HCT116 (cell line): ENCODE measurements around the gene ARHGEF38. TPM values are rescaled to one million over a fixed set of nuclear protein-coding genes. Genes with fewer than 3 reads are reported as not detected.

Experiments
- ATAC-seq: fragments of 200-7000 bp; cut with Tn5 transposase; 2 replicates; pipeline ENCODE4 v1.9.1; 2020; ENCODE audit warnings: mild to moderate bottlenecking, moderate library complexity
- BruUV-seq: library from RNA; stranded (reverse); fragments of 400-500 nt; replicated peaks from 2 replicates; lab custom pipeline; 2021; lab: Mats Ljungman, UMichigan
- CTCF ChIA-PET: fragments of 300-600 bp; sonication (Branson Sonifier 250); formaldehyde crosslinking; loops from one replicate; lab custom pipeline; 2021; ENCODE audit warnings: antibody characterized with exemption; lab: Charles Lee
- POLR2A ChIA-PET: fragments of 300-600, 350-600 bp; sonication (Branson Sonifier 250); formaldehyde crosslinking; loops from one replicate; lab custom pipeline; 2021; ENCODE audit warnings: antibody characterized with exemption; lab: Charles Lee
- RAD21 ChIA-PET, 2 experiments: fragments of 300-600 bp; sonication (Branson Sonifier 250); formaldehyde crosslinking; loops; one replicate each; lab custom pipeline; 2023; ENCODE audit warnings: low total read pairs in 2 of 2; ENCODE audit not compliant: uncharacterized antibody in 2 of 2, unreplicated experiment in 2 of 2, low non-redundant PET in 1 of 2; lab: Charles Lee
- DNase-seq: peaks from one replicate; pipeline ENCODE4 v3.0.0-alpha.2; 2010; ENCODE audit warnings: low read depth, low spot score
- H2AFZ ChIP-seq: fragments of 200-600 bp; shearing (Covaris generic), sonication (generic); 2 replicates; pipeline ENCODE4 v1.6.1; 2017; ENCODE audit warnings: low read depth, mixed run types, mixed read lengths, antibody characterized with exemption, low read length; ENCODE audit not compliant: poor library complexity, severe bottlenecking
- H3K27ac ChIP-seq: 2 replicates; pipeline ENCODE4 v1.5.1; 2012; ENCODE audit warnings: low read depth, low read length
- H3K27me3 ChIP-seq: fragments of 200-600 bp; sonication (generic); 2 replicates; pipeline ENCODE4 v1.6.1; 2016; ENCODE audit warnings: mixed run types, low read length, mixed read lengths; ENCODE audit not compliant: insufficient read depth
- H3K36me3 ChIP-seq, 2 experiments: fragments of 200-500 bp in 1 of 2; fragments of 200-600 bp in 1 of 2; sonication (Bioruptor generic) in 1 of 2; sonication (generic) in 1 of 2; 2 replicates each; pipeline versions ENCODE4 v1.5.1 to v1.6.1; 2014 to 2016; ENCODE audit warnings: low read length in 2 of 2, inconsistent platforms in 1 of 2, mixed read lengths in 1 of 2, mixed run types in 1 of 2; ENCODE audit not compliant: insufficient read depth in 2 of 2, control insufficient read depth in 1 of 2
- H3K4me1 ChIP-seq, 2 experiments: fragments of 200-600 bp in 1 of 2; sonication (generic) in 1 of 2; 2 replicates each; pipeline versions ENCODE4 v1.5.1 to v1.6.1; 2012 to 2017; ENCODE audit warnings: low read length in 2 of 2, inconsistent platforms in 1 of 2, mild to moderate bottlenecking in 1 of 2, mixed read lengths in 1 of 2, mixed run types in 1 of 2, moderate library complexity in 1 of 2; ENCODE audit not compliant: insufficient read depth in 2 of 2, control insufficient read depth in 1 of 2
- H3K4me2 ChIP-seq: fragments of 200-600 bp; sonication (generic); 2 replicates; pipeline ENCODE4 v1.6.1; 2017; ENCODE audit warnings: mixed run types, low read length, mixed read lengths
- H3K4me3 ChIP-seq, 2 experiments: fragments of 200-600 bp in 1 of 2; sonication (generic) in 1 of 2; replicated peaks in 1 of 2; 2 replicates each; pipeline ENCODE4 v1.5.1; 2011 to 2016; ENCODE audit warnings: low read length in 2 of 2, control low read depth in 1 of 2, low read depth in 1 of 2, mild to moderate bottlenecking in 1 of 2, mixed read lengths in 1 of 2, mixed run types in 1 of 2
- H3K79me2 ChIP-seq: fragments of 200-600 bp; sonication (generic); 2 replicates; pipeline ENCODE4 v1.6.1; 2017; ENCODE audit warnings: mild to moderate bottlenecking, mixed run types, low read length, moderate library complexity, mixed read lengths; ENCODE audit not compliant: insufficient read depth
- H3K9ac ChIP-seq: fragments of 200-600 bp; sonication (generic); 2 replicates; pipeline ENCODE4 v1.6.1; 2016; ENCODE audit warnings: low read length, mixed read lengths
- H3K9me2 ChIP-seq: fragments of 200-600 bp; sonication (generic), shearing (Covaris generic); 2 replicates; pipeline ENCODE4 v1.6.1; 2017; ENCODE audit warnings: mixed run types, mild to moderate bottlenecking, moderate library complexity; ENCODE audit not compliant: insufficient read depth
- H3K9me3 ChIP-seq, 2 experiments: fragments of 200-500 bp in 1 of 2; fragments of 200-600 bp in 1 of 2; sonication (Bioruptor generic) in 1 of 2; sonication (generic) in 1 of 2; 2 replicates each; pipeline ENCODE4 v1.6.1; 2014 to 2017; ENCODE audit warnings: low read length in 2 of 2, mixed read lengths in 2 of 2, inconsistent platforms in 1 of 2, low read depth in 1 of 2, mild to moderate bottlenecking in 1 of 2, mixed run types in 1 of 2, moderate library complexity in 1 of 2; ENCODE audit not compliant: control insufficient read depth in 1 of 2, insufficient read depth in 1 of 2
- H4K20me1 ChIP-seq: fragments of 200-600 bp; sonication (generic), shearing (Covaris generic); 2 replicates; pipeline ENCODE4 v1.6.1; 2017; ENCODE audit warnings: mixed run types, mild to moderate bottlenecking, moderate library complexity; ENCODE audit not compliant: insufficient read depth
- CBX3 ChIP-seq: IDR thresholded peaks from 2 replicates; pipeline ENCODE4 v1.6.1; 2012; ENCODE audit warnings: low read depth
- EZH2phosphoT487 ChIP-seq: fragments of 200-600 bp; IDR thresholded peaks from 2 replicates; pipeline ENCODE4 v1.6.1; 2018; ENCODE audit warnings: antibody characterized with exemption, borderline replicate concordance
- RAD21 ChIP-seq: IDR thresholded peaks from 2 replicates; pipeline ENCODE4 v1.6.1; 2012; ENCODE audit warnings: low read depth, mild to moderate bottlenecking
- TCF7L2 ChIP-seq: IDR thresholded peaks from 2 replicates; pipeline ENCODE4 v1.7.0; 2011; ENCODE audit warnings: borderline replicate concordance, inconsistent platforms; ENCODE audit not compliant: insufficient read depth, insufficient read length; ENCODE audit errors: extremely low read depth
- intact Hi-C: fragments of 100-400 bp; cut with micrococcal nuclease; formaldehyde crosslinking; loops from 2 replicates; pipeline ENCODE4 v1.10.0; 2022
- total RNA-seq: library from RNA; stranded (reverse); gene quantifications from one replicate; pipeline ENCODE4 v1.2.1, GENCODE V29; 2021; ENCODE audit not compliant: unreplicated experiment

The ARHGEF38 gene
- total RNA-seq, 1 experiment from 2014 or later: not detected

DNA sequence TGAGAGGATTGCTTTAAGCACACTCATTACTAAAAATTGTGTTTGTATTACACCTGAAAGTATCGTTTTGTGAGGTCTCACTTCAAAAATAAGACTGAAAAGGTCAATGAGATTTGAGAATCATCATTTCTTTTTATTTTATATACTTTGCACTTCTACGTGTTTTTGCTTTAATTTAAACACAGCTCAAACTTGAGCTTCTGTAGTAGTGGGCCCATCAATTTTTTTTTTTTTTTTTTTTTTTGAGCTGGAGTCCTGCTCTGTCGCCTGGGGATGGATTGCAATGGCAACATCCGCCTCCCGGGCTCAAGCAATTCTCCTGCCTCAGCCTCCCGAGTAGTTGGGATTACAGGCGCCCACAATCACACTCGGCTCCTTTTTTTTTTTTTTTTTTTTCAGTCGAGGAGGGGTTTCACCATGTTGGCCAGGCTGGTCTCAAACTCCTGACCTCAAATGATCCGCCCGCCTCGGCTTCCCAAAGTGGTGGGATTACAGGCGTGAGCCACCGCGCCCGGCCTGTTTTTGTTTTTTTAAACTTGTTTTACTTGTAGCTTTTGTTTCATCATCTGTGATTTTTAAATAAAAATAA, 157.7 kb downstream of the ARHGEF38 start:
- TF ChIP-seq CBX3 (no peak), TCF7L2 (no peak), RAD21 (no peak)
- POLR2A ChIA-PET: no interaction called here
- Histone ChIP-seq H3K27me3 (no peaks in the 10 kb centered on the region), H3K9ac (peak overlapping the region; percentile 88), H3K9me2 (no peaks in the 10 kb centered on the region), H3K9me3 (no peaks in the 10 kb centered on the region), H3K79me2 (peaks cover 81% of the 10 kb centered on the region), H4K20me1 (no peaks in the 10 kb centered on the region), H3K4me3 (peak overlapping the region; percentile 77 to 82), H3K4me2 (peak overlapping the region; percentile 72), H3K27ac (no peak overlapping the region), H3K4me1 (peaks cover 0 to 14% of the 10 kb centered on the region in 2 experiments; a peak in 3 of 4 replicates), H3K36me3 (no peaks in the 10 kb centered on the region), H2AFZ (no peak overlapping the region)
- RAD21 ChIA-PET: interaction anchor here in 1 of 2 experiments (0.6 kb wide), 1 partner anchor 248 kb away, joined by 3 read pairs; no protein-coding TSS in a partner anchor
- no peak for ATAC-seq
- intact Hi-C loops: no loop called here
- CTCF ChIA-PET: no interaction called here
- BruUV-seq: no TSS peak
- DNase-seq: no peak

DNA sequence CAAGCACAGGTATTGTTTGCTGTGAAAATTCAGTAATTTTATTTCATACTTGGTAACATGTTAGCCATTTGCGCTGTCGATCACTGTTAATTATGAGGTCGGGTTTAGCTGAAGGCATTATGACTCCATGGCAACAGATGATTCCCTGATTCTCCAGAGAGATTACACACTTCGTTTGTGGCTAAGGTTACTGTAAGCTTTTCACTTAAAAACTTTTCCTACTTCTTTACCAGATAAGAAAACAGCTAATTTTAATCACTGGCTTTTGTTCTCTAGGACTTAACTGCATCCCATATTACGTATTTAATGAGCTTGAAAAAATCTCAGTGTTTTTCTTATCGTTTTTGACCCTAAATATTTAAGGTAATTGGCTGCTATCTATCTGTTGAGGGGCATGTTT, 158.3 kb downstream of the ARHGEF38 start:
- Histone ChIP-seq H3K27me3 (no peaks in the 10 kb centered on the region), H2AFZ (no peak overlapping the region), H3K27ac (no peak overlapping the region), H3K79me2 (peaks cover 77% of the 10 kb centered on the region), H3K9me3 (no peaks in the 10 kb centered on the region), H3K4me1 (peaks cover 0 to 14% of the 10 kb centered on the region in 2 experiments; a peak in 3 of 4 replicates), H3K4me3 (no peak overlapping the region), H3K4me2 (no peak overlapping the region; the same call in 1 of the 2 replicates), H3K36me3 (no peaks in the 10 kb centered on the region), H3K9me2 (no peaks in the 10 kb centered on the region), H4K20me1 (no peaks in the 10 kb centered on the region), H3K9ac (no peak overlapping the region)
- CTCF ChIA-PET: no interaction called here
- RAD21 ChIA-PET: no interaction called here
- POLR2A ChIA-PET: no interaction called here
- BruUV-seq: no TSS peak
- intact Hi-C loops: no loop called here
- ATAC-seq (no peak), DNase-seq (no peak)
- no peak for TF ChIP-seq EZH2phosphoT487
